GM12873 (cell line): ENCODE results near the gene FABP7.

Source experiments
- CTCF ChIP-seq: IDR thresholded peaks from 2 replicates; pipeline ENCODE4 v1.5.1; 2012; ENCODE audit warnings: low read depth, mild to moderate bottlenecking, moderate library complexity, low read length, control low read depth; ENCODE audit not compliant: insufficient read depth; ENCODE audit errors: missing control alignments

Gene FABP7

GRCh38 chr6:122829456-122829855 is 49.9 kb downstream of the FABP7 start:
- no peak for TF ChIP-seq CTCF

GRCh38 chr6:122831511-122831910 is 52.0 kb downstream of the FABP7 start:
- TF ChIP-seq CTCF = no peak

GRCh38 chr6:122832459-122832858 is 52.9 kb downstream of the FABP7 start:
- no peak for TF ChIP-seq CTCF

GRCh38 chr6:122833021-122833491 is 53.5 kb downstream of the FABP7 start:
- no peak for TF ChIP-seq CTCF
